ENCODE measurements around the gene EPO.

GRCh38 chr7:100683659-100684533 lies 36.4 kb upstream of the EPO start:
- no peak for TF ChIP-seq YY1 (IDR thresholded peaks at IDR 0.05; ENCODE audit: low read depth)
- no peak for TF ChIP-seq REST (IDR thresholded peaks at IDR 0.05; ENCODE audit: low read depth)
- TF ChIP-seq RAD21 (IDR thresholded peaks at IDR 0.05; ENCODE audit: low read depth): no peak
- no peak for TF ChIP-seq NFIC (IDR thresholded peaks at IDR 0.05)
- TF ChIP-seq EP300 (IDR thresholded peaks at IDR 0.05; ENCODE audit: borderline replicate concordance): no peak
- TF ChIP-seq TEAD4 (IDR thresholded peaks at IDR 0.05): no peak
- TF ChIP-seq CEBPB (IDR thresholded peaks at IDR 0.05): no peak
